Thoracic aorta (tissue), 2 donors: ENCODE results near the gene PPM1N. TPM values are rescaled to one million over a fixed set of nuclear protein-coding genes. Genes with fewer than 3 reads are reported as not detected.

Experiments
- ATAC-seq: fragments of 150-250 bp; one replicate; pipeline ENCODE4 v1.8.0; 2017; ENCODE audit warnings: low read depth; ENCODE audit not compliant: insufficient number of reproducible peaks, low FRiP score
- DNase-seq: peaks from one replicate; pipeline ENCODE4 v3.0.0-alpha.2; 2020; ENCODE audit warnings: low spot score
- H3K27ac ChIP-seq, 2 donors: fragments of 200-600 bp; sonication (generic); 1 replicate in 1 of 2; 2 replicates in 1 of 2; pipeline ENCODE4 v1.5.1; 2016; ENCODE audit warnings: mild to moderate bottlenecking in 2 of 2, moderate library complexity in 2 of 2
- H3K27me3 ChIP-seq: fragments of 200-600 bp; sonication (generic); replicated peaks from 2 replicates; pipeline ENCODE4 v1.6.0; 2016; ENCODE audit warnings: mild to moderate bottlenecking; ENCODE audit not compliant: insufficient read depth
- H3K36me3 ChIP-seq: fragments of 200-600 bp; sonication (generic); one replicate; pipeline ENCODE4 v1.5.1; 2016
- H3K4me1 ChIP-seq, 2 donors: fragments of 200-600 bp; sonication (generic); 1 replicate in 1 of 2; 2 replicates in 1 of 2; pipeline versions ENCODE4 v1.5.1 to v1.6.0; 2016; ENCODE audit warnings: low read depth in 2 of 2, mild to moderate bottlenecking in 1 of 2; ENCODE audit not compliant: control insufficient read depth in 1 of 2
- H3K4me3 ChIP-seq: fragments of 200-600 bp; sonication (generic); 2 replicates; pipeline ENCODE4 v1.5.1; 2016; ENCODE audit warnings: mild to moderate bottlenecking
- H3K9me3 ChIP-seq: fragments of 200-600 bp; sonication (generic); 2 replicates; pipeline ENCODE4 v1.5.1; 2016
- CTCF ChIP-seq: fragments of 200-600 bp; sonication (generic); IDR thresholded peaks from one replicate; pipeline ENCODE4 v1.5.1; 2019; ENCODE audit warnings: antibody characterized with exemption
- total RNA-seq, 2 donors: library from RNA; depleted of rRNA; stranded (reverse); fragments of >200 nt; gene quantifications; one replicate each; pipeline versions ENCODE4 v1.1.0 to v1.2.3, GENCODE V29; 2016

Gene PPM1N
- total RNA-seq, 2 donors from 2014 or later = 3.5 to 6.6 TPM

GRCh38 chr19:45475537-45476291 lies 22.5 kb upstream of the PPM1N start:
- H3K4me3 ChIP-seq = no peak overlapping the region
- no peaks in the 10 kb centered on the region for H3K36me3 ChIP-seq
- no peak for ATAC-seq
- no peaks in the 10 kb centered on the region for H3K27me3 ChIP-seq
- H3K27ac ChIP-seq = no peak overlapping the region
- H3K9me3 ChIP-seq = no peaks in the 10 kb centered on the region
- TF ChIP-seq CTCF = no peak
- H3K4me1 ChIP-seq = peaks cover 0 to 10% of the 10 kb centered on the region in 2 donors
- DNase-seq = no peak

- TF ChIP-seq CTCF = no peak
- H3K36me3 ChIP-seq = no peaks in the 10 kb centered on the region
- ATAC-seq = no peak
- H3K4me3 ChIP-seq = no peak overlapping the region
- no peaks in the 10 kb centered on the region for H3K9me3 ChIP-seq
- no peaks in the 10 kb centered on the region for H3K27me3 ChIP-seq
- peaks cover 0 to 9% of the 10 kb centered on the region in 2 donors for H3K4me1 ChIP-seq
- H3K27ac ChIP-seq = no peak overlapping the region
- DNase-seq = no peak
These were observed 21.9 kb upstream of the PPM1N start for GRCh38 chr19:45476304-45476703.

GRCh38 chr19:45477186-45477585 lies 21.1 kb upstream of the PPM1N start:
- no peak for DNase-seq
- Histone ChIP-seq H3K4me1 (peaks cover 0 to 9% of the 10 kb centered on the region in 2 donors), H3K9me3 (no peaks in the 10 kb centered on the region), H3K27ac (peak overlapping the region in 1 of 2 donors; percentile 43), H3K4me3 (no peak overlapping the region), H3K36me3 (no peaks in the 10 kb centered on the region), H3K27me3 (no peaks in the 10 kb centered on the region)
- ATAC-seq = no peak
- TF ChIP-seq CTCF = no peak

- Histone ChIP-seq H3K36me3 (no peaks in the 10 kb centered on the region), H3K9me3 (no peaks in the 10 kb centered on the region), H3K4me1 (peaks cover 0 to 9% of the 10 kb centered on the region in 2 donors), H3K4me3 (peak overlapping the region; percentile 72), H3K27me3 (no peaks in the 10 kb centered on the region), H3K27ac (peak overlapping the region; percentile 95 to 99)
- TF ChIP-seq CTCF = no peak
- DNase-seq (no peak), ATAC-seq (peak; percentile 17)
These were observed 20.4 kb upstream of the PPM1N start for GRCh38 chr19:45477713-45478453.

- ATAC-seq = peak; percentile 68
- TF ChIP-seq CTCF = peak; percentile 97
These were observed 19.6 kb upstream of the PPM1N start for GRCh38 chr19:45478454-45479238.

More at GRCh38 chr19:45478454-45479238, 19.6 kb upstream of the PPM1N start:
- no peaks in the 10 kb centered on the region for H3K9me3 ChIP-seq
- peaks cover 0 to 9% of the 10 kb centered on the region in 2 donors for H3K4me1 ChIP-seq
- peak overlapping the region; percentile 95 to 99 for H3K27ac ChIP-seq
- H3K36me3 ChIP-seq = no peaks in the 10 kb centered on the region
- no peaks in the 10 kb centered on the region for H3K27me3 ChIP-seq
- H3K4me3 ChIP-seq = peak overlapping the region; percentile 72
- peak; percentile 63 for DNase-seq
